Stimulated activated naive CD4-positive, alpha-beta T cell (primary cell): ENCODE measurements around the gene SLC12A9.
A peak's percentile ranks its signal among the peaks of the same experiment; 100 is the strongest.
"Not testable (repeated sequence)": the region's sequence is repeated elsewhere in the genome, so short reads cannot be mapped to it uniquely, and the experiment has no call there.

Experiments
- DNase-seq, 6 experiments: peaks; one replicate each; lab custom pipeline; 2025; lab: John Stamatoyannopoulos, UW

SLC12A9 gene

GRCh38 chr7:100895956-100896731 lies 43.6 kb downstream of the SLC12A9 start:
- DNase-seq = peak in 4 of 6 experiments; percentile 20 to 37 (median 21)

- peak in 5 of 6 experiments; percentile 32 to 63 (median 53) for DNase-seq
These were observed 44.5 kb downstream of the SLC12A9 start for GRCh38 chr7:100896732-100897608.

GRCh38 chr7:100897772-100898454 lies 45.4 kb downstream of the SLC12A9 start:
- DNase-seq = no peak

- no peak for DNase-seq
These were observed 46.9 kb downstream of the SLC12A9 start for GRCh38 chr7:100899432-100899831.

GRCh38 chr7:100900978-100901377 lies 48.5 kb downstream of the SLC12A9 start:
- DNase-seq = no peak

GRCh38 chr7:100901921-100902332 lies 49.4 kb downstream of the SLC12A9 start:
- no peak for DNase-seq

GRCh38 chr7:100902638-100903037 lies 50.1 kb downstream of the SLC12A9 start:
- no peak for DNase-seq

GRCh38 chr7:100908512-100908911 lies 56.0 kb downstream of the SLC12A9 start:
- no peak for DNase-seq

GRCh38 chr7:100910443-100910842 lies 57.9 kb downstream of the SLC12A9 start:
- DNase-seq = not testable (repeated sequence)

GRCh38 chr7:100911484-100911883 lies 59.0 kb downstream of the SLC12A9 start:
- no peak for DNase-seq

- DNase-seq = no peak
These were observed 61.8 kb downstream of the SLC12A9 start for GRCh38 chr7:100914208-100914878.

GRCh38 chr7:100914879-100915447 lies 62.5 kb downstream of the SLC12A9 start:
- no peak for DNase-seq
